GM10266 (cell line): ENCODE measurements around the gene FKBP1B.
A peak's percentile ranks its signal among the peaks of the same experiment; 100 is the strongest.
"Not testable (repeated sequence)": the region's sequence is repeated elsewhere in the genome, so short reads cannot be mapped to it uniquely, and the experiment has no call there.

Experiments used
- DNase-seq: peaks from one replicate; pipeline ENCODE4 v3.0.0; 2012; ENCODE audit errors: extremely low spot score
- CTCF ChIP-seq: IDR thresholded peaks from 2 replicates; pipeline ENCODE4 v1.5.1; 2012; ENCODE audit warnings: mild to moderate bottlenecking, low read depth; ENCODE audit not compliant: control insufficient read depth, insufficient read depth; ENCODE audit errors: missing control alignments

Gene FKBP1B

GRCh38 chr2:24083567-24084385 is 34.2 kb downstream of the FKBP1B start:
- DNase-seq = peak; percentile 90
- peak; percentile 11 for TF ChIP-seq CTCF

GRCh38 chr2:24084386-24085199 is 35.1 kb downstream of the FKBP1B start, which contains the start of gene TP53I3:
Gene TP53I3, minus strand, starts transcription at chr2:24084834. Its CDS starts 508 bp downstream, at chr2:24084326.
- TF ChIP-seq CTCF = peak; percentile 98
- peak; percentile 84 for DNase-seq

GRCh38 chr2:24085200-24085489 is 35.6 kb downstream of the FKBP1B start:
- TF ChIP-seq CTCF = no peak

GRCh38 chr2:24086241-24086640 is 36.7 kb downstream of the FKBP1B start:
- TF ChIP-seq CTCF = no peak
- DNase-seq = no peak

More at GRCh38 chr2:24085200-24085489, 35.6 kb downstream of the FKBP1B start:
- DNase-seq = no peak

GRCh38 chr2:24087032-24087431 is 37.5 kb downstream of the FKBP1B start:
- no peak for DNase-seq
- no peak for TF ChIP-seq CTCF

- TF ChIP-seq CTCF = no peak
- no peak for DNase-seq
Measured at GRCh38 chr2:24088821-24089359, 39.3 kb downstream of the FKBP1B start.

- not testable (repeated sequence) for DNase-seq
Measured at GRCh38 chr2:24093270-24093669, 43.7 kb downstream of the FKBP1B start.

- DNase-seq = not testable (repeated sequence)
Measured at GRCh38 chr2:24095171-24095677, 45.7 kb downstream of the FKBP1B start.

- not testable (repeated sequence) for DNase-seq
Measured at GRCh38 chr2:24100732-24101131, 51.2 kb downstream of the FKBP1B start.
